Globus pallidus (tissue), 1 donor: ENCODE results near the gene SZT2.
"Not testable (repeated sequence)": the region's sequence is repeated elsewhere in the genome, so short reads cannot be mapped to it uniquely, and the experiment has no call there.

Experiments
- DNase-seq: peaks from one replicate; pipeline ENCODE4 v3.0.0-alpha.2; 2015; ENCODE audit warnings: low spot score

Gene SZT2

DNA sequence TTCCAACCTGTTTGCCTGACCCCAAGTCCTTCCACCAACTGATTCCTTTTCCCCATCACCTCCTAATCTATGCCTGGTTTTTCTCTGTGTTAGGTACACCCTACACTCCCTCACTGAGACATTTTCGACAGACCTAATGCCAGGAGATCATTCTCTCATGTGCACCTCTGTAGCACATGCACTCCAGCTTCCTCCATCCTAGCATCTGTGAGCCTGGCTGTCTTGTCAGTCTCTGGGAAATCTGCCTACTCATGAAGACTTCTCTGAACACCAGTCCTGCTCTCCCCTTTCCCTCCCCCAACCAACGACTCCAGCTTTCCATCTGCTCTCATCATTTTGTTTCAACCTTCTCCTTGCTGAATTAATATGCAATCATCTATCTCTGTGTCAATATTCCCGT, 1.1 kb upstream of the SZT2 start:
- no peak for DNase-seq

DNA sequence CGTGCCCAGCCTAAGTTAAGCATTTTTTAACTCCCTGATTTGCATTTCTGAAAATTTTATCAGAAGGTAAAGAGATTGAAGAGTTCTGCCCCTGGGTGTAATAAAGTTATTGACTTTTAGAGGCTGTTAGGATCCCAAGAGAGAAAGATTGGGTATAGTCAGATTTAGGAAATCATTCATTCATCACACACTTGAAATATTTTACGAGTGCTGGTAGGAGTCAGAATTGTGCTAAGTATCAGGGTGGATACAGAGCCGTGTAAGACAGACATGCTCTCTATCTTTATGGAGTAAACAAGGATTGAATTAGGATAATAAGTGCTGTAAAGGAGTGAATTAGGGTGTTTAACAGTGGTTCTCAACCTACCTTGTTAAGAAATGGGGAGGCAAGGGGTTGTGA, 3.0 kb downstream of the SZT2 start:
- DNase-seq = no peak

DNA sequence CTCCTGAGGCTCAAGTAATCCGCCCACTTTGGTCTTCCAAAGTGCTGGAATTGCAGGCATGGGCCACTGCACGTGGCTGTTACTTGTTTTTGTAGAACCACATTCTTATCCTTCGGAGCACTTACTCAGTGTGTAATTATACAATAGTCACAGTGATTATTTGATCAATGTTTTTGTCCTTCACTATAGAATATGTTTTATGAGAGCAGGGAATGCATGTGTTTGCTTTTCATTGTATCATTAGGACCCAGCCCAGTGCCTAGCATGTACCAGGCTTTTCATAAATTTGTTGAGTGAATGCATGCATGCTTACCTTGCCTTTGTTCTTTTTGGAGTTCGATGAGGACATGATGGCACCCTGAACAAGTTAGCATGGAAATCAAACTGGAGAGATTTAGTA, 5.8 kb downstream of the SZT2 start:
- DNase-seq = no peak

DNA sequence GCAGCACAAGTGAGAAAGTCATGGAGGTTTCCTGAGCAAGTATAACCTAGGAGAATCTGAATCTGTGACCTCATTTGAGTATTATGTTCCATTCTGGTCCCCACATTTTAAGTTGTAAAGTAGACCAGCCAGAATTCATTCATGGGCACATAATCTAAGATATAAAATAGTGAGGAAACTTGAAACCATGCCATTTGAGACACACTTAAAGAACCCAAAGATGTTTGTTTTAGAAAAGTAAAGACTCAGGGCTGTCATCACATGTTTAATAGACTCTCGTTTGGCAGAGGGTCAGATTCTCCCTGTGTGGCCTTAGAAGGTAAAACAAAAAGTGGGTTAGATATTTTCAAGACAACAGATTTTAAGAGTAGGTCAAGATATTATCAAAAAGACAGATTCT, 6.4 kb downstream of the SZT2 start:
- no peak for DNase-seq

DNA sequence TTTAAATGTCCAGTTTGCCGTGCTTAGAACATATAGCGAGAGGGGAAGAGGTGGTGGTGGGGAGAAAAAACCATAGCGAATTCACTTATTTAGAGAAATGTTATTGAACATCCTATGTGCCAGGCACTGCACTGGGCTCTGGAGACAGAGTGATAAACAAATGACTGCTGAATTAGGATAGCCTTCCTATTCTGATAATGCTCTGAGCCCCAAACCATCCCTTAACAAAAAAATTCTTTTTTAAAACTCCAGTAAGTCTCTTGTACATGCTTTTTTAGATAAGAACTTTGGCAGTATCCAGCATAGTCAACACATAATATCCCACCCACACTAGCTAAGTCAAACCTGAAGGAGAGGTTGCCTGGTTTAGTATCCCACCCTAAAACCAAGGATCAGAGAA, 8.5 kb downstream of the SZT2 start:
- no peak for DNase-seq

DNA sequence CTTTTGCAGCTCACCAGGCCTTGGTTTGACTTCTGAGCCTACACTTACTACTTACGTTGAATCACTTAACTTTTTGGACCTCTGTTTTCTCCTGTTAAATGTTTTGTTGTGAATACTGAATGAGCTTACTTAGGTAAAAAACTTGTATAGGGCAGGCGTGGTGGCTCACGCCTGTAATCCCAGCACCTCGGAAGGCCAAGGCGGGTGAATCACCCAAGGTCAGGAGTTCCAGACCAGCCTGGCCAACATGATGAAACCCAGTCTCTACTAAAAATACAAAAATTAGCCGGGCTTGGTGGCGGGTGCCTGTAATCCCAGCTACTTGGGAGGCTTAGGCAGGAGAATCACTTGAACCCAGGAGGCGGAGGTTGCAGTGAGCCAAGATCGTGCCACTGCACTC, 10.7 kb downstream of the SZT2 start:
- DNase-seq = not testable (repeated sequence)

DNA sequence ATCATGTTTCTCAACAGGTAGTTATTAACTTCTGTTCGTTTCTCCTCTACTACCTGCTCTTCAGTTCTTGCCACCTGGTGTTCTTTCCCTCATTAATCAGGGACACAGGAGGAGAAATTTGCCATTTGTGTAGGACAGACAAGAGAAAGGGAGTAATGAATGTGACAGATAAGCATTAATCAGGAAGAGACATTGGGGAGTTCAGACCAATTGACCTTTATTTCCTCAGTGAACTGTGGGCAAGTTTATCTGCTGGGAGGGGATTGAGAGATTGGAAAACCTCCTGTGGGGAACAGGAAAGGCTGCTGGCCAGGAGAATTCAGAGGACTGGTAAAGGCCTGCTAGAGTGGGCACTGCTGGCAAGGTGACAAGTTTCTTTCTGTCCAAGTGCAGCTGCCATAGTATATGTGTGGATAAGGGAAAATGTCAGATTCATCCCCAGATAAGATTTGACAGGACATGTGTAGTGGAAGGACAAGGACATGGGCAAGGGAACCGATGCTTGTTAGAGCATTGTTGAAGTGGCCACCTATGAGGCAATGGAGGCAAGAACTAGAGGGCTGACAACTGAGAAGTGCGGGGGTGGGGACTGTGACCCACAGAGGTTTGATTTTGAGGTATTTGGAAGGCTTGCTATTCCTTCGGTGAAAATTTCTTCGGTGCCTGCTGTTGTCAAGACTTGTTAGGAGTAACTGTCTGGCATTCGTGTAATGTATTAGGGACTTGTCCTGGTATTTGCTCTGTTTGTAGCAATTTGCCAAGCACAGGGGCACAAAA, 12.6 kb downstream of the SZT2 start:
- no peak for DNase-seq

DNA sequence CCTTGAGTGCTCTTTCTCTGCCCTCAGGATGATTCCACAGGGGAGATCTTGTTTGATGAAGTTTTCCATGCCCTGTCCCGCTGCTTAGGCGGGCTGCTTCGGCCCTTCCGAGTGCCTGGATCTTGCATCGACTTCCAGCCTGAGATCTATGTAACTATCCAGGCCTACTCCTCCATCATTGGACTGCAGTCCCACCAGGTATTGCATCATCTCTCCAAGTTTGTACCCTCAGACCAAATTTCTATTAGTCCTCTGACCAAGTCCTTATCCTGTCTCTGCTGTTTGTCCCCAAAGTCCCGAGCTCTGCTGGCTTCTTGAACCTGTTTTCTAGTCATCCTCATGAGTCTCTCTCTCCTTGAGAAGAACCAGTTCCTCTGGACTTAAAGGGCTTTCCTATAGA, 14.7 kb downstream of the SZT2 start:
- DNase-seq = no peak

DNA sequence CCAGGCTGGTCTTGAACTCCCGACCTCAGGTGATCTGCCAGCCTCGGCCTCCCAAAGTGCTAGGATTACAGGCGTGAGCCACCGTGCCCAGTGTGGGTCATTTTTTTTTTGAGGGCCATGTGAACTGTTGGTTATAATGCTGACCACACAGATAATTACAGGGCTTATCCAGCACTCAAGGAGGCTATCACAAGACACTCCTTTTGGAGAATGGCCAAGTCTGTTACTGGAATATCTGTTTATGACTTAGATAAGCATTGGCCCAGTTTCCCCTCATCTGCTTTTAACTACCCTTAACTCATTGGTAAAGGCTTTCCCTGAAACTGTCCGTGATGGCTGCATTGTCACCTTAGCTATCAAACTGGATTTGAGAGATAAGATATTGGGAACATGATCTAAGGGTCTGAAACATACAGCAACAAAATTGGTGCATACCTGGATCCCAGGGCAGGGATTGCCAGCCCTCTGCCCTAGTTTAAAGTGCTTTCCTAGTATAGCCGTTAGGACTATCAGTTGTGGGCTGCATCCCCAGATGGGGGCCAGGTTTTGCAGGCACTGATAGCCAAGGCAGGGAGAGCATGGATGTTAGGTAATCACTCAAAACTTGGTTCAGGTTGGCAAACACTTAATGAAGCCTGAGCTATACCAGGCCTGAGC, 15.6 kb downstream of the SZT2 start:
- DNase-seq = no peak

DNA sequence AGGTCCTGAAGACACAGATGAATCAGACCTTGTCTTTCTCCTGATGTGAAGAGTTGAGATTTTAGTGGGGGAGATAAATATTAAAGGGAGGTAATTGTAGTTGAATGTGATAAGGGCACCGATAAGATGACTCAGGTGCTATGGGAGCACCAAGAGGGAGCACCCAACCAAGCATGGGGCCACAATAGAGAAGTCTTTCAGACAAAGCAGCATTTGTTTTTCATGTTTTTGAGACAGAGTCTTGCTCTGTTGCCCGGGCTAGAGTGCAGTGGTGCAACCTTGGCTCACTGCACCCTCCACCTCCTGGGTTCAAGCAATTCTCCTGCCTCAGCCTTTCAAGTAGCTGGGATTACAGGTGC, 16.2 kb downstream of the SZT2 start:
- DNase-seq = no peak

DNA sequence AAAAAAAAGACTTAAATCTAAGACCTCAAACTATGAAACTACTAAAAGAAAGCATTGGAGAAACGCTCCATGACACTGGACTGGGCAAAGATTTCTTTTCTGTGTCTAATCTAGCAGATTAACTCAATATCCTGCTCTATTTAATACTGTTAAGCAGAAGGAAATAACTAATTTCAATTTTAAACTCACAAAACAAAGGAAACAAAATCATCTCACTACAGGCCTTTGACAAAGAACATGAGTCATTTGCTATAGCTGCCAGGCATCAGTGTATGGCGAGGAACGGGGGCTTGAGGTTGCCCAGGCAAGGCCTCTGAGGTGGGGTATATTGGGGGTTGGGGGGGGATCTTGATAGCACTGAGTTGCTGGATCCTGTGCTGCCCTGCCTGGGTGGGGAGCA, 20.9 kb downstream of the SZT2 start:
- no peak for DNase-seq

DNA sequence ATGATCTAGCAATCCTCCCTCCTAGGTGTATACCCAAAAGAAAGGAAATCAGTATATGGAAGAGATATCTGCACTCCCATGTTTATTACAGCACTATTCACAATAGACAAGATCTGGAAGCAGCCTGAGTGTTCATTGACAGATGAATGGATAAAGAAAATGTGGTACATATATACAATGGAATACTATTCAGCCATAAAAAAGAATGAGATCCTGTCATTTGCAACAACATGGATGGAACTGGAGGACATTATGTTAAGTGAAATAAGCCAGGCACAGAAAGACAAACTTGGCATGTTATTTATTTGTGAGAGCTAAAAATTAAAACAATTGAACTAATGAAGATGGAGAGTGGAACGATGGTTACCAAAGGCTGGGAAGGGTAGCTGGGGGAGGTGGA, 23.7 kb downstream of the SZT2 start:
- not testable (repeated sequence) for DNase-seq

DNA sequence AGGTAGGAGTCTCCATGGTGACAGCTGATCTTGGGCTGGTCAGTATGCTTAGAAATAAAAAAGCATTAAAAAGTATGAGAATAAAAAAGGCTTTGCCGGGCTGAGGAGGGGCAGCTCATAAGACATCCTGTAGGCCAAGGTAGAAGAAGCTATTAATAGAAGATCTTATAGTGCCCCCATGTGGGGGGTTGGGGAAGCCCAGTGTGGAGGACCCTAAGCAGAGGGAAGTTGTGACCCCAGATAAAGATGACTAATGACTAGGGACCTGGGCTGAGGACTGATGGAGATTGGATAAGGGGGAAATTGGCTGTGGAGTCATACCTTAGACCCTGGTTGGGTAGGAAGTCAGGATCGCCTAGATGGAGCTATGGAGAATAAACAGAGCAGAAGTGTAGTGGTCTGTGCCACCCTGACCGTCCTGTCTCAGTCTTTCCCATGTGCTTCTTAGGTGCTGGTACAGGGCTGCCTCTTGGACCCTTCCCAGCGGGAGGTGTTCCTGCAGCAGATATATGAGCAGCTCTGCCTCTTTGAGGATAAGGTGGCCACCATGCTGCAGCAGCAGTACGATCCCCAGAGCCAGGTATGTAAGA, 25.0 kb downstream of the SZT2 start:
- peak; percentile 47 for DNase-seq

DNA sequence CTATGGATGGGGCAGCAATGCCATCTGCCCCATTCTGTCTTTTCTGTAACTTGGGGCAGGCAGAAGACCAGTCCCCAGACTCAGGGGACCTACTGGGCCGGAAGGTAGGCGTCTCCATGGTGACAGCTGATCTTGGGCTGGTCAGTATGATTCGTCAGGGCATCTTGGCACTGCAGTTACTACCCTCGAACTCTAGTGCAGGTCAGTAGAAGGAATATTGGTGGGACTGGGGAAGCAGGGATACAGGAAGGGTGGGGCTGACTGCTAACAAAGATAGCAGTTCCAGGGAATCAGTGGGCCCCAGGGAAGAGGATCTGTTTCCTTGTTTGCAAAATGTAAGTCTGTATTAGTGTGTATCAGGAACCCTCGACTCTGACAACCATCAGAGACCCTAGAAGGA, 26.2 kb downstream of the SZT2 start:
- no peak for DNase-seq

DNA sequence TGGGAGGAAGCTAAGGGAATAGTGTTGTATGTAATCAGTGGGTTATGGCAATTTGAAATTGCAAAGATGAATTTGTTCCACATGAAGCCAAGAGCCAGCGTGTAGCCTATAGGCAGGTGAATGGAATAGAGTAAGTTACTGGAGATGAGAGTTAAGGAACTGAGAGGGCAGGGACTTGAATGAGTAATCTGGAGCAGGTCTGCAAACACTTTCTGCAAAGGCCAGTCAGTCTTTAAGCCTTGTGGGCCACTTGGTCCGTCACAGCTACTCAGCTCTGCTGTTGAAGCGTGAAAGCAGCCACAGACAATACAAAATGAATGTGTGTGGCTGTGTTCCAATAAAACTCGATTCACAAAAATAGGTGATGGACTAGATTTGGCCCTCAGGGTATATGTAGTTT, 29.2 kb downstream of the SZT2 start:
- no peak for DNase-seq

DNA sequence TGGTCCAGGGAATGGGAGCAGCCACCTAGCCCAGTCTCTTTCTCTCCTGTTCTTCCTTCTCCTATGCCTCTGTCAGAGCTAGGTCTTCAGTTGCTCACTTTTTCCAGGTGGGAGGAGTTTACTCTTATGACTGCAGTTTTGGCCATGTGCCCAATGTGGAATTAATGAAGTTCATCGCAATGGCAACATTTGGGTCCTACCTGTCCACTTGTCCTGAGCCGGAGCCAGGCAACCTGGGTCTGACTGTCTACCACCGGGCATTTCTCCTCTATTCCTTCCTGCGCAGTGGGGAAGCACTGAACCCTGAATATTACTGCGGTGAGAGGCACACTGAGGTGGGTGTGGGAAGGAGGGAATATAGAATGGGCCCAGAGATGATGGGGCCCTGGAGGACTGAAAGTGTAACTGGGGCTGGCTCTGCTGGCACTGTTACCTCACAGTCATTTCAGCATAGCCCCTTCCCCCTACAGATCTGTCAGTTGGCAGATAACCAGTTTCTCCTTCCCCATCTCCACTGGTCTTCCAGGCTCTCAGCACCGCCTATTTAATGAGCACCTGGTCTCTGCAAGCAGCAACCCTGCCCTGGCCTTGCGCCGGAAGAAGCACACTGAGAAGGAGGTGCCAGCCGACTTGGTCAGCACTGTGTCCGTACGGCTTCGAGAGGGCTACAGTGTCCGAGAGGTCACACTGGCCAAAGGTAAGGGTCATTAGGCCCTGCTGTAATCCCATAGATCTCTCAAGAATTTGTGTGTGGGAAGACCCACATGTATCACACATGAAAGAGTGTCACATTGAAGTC, 30.1 kb downstream of the SZT2 start:
- DNase-seq = no peak

DNA sequence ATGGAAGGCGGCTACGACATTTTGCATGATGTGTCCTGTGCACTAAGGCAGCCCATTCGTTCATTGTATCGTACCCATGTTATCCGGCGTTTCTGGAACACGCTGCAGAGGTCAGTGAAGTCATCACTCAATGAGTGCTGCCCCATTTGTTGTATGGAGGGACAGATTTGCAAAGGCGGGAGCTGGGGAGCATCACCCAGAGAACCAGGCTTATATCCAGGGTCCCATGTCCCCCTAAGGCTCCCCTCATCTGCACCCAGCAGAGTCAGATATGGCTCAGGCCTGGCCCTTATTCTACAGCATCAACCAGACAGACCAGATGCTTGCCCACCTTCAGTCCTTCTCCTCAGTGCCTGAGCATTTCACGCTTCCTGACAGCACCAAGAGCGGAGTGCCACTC, 31.2 kb downstream of the SZT2 start:
- no peak for DNase-seq

DNA sequence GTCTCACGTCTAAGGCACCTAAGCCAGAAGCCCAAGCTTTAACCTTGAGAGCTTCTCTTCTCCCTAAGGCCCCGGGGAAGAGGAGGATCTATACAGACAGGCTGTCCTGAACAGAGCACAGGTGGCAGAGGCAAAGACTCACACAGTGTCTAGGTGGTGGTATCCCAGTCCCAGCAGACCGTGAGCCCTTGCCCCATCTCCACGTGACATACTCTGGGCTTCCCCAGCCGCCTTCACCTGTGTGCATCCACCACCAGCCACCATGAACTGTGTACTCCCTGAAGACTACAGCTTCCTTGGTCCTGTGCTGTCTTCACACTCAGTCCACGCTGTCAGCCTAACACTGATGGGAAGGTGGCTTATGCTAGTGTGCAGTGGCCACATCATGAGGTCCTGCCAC, 31.7 kb downstream of the SZT2 start:
- DNase-seq = no peak

DNA sequence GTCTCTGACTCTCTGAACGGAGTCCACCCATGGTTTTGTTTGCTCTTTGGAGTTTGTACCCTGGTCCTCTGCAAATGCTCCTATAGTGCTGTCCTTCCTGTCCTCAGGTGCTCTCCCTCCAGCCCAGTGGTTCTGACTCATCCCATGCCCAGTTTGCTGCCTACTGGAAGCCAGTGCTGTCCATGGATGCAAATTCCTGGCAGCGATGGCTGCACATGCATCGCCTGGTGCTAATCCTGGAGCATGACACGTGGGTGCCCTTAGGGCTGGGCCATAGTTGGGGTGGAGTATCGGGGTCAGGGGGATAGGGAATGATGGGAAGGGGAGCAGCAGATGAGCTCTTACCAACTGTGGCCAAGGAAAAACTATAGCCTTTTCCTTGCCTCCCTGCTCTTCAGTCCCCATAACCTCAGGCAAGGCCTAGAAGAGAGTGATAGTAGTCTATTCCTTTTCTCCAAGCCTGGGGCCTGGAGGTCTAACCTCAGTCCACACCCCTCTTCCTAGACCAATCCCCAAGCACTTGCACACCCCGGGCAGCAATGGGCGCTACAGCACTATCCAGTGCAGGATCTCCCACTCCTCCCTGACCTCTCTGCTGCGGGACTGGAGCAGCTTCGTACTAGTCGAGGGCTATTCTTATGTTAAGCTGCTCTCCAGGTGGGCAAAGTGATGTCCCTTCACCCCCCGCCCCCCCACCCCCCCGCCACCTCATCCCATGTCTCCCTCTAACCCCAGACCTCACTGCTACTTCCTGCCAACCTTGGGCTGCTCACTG, 32.5 kb downstream of the SZT2 start:
- no peak for DNase-seq

DNA sequence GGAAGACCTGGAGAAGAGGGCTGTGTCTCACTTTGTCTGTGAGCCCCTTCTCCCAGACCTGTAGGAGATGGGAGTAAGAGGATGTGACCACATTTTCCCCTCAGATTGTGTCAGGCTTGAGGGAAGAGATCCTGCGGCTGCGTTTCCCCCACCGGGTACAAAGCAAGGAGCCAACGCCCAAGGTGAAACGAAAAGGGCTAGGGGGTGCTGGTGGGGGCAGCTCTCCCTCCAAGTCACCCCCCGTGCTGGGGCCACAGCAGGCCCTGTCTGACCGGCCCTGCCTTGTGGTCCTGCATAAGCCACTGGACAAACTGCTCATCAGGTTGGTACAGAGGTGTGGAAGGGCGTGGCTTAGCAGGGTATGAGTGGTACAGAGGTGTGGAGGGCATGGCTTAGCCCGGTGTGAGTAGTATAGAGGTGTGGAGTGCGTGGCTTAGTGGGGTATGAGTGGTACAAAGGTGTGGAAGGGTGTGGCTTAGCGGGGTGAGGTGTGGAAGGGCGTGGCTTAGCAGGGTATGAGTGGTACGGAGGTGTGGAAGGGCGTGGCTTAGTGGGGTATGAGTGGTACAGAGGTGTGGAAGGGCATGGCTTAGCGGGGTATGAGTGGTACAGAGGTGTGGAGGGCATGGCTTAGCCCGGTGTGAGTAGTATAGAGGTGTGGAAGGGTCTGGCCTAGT, 33.4 kb downstream of the SZT2 start:
- DNase-seq = no peak
